ENCODE data around the gene ECHS1.
"Not testable (repeated sequence)": the region's sequence is repeated elsewhere in the genome, so short reads cannot be mapped to it uniquely, and the experiment has no call there.

ECHS1 gene

GRCh38 chr10:133399123-133399601 lies 26.0 kb upstream of the ECHS1 start:
- no peak for DNase-seq (ENCODE audit: low read depth)

GRCh38 chr10:133397938-133398337 lies 24.8 kb upstream of the ECHS1 start:
- no peak for DNase-seq (ENCODE audit: low read depth)

GRCh38 chr10:133396035-133396624 lies 23.0 kb upstream of the ECHS1 start:
- no peak for DNase-seq (ENCODE audit: low read depth)

GRCh38 chr10:133394801-133395221 lies 21.7 kb upstream of the ECHS1 start:
- DNase-seq (ENCODE audit: low read depth), result no peak

GRCh38 chr10:133394064-133394663 lies 21.0 kb upstream of the ECHS1 start, which contains the start of gene MTG1:
TSS of gene MTG1 (plus strand) at chr10:133394157. CDS start at chr10:133394221, 64 bp downstream.
- peak; percentile 90 for DNase-seq (ENCODE audit: low read depth)

- no peak for DNase-seq (ENCODE audit: low read depth)
These were observed 20.4 kb upstream of the ECHS1 start for GRCh38 chr10:133393401-133394063.

GRCh38 chr10:133391761-133392518 lies 18.8 kb upstream of the ECHS1 start:
- DNase-seq (ENCODE audit: low read depth), result no peak

GRCh38 chr10:133391249-133391635 lies 18.1 kb upstream of the ECHS1 start:
- DNase-seq (ENCODE audit: low read depth), result no peak

- no peak for DNase-seq (ENCODE audit: low read depth)
These were observed 17.6 kb upstream of the ECHS1 start for GRCh38 chr10:133390597-133391248.

- no peak for DNase-seq (ENCODE audit: low read depth)
These were observed 16.0 kb upstream of the ECHS1 start for GRCh38 chr10:133388973-133389818.

- no peak for DNase-seq (ENCODE audit: low read depth)
These were observed 15.2 kb upstream of the ECHS1 start for GRCh38 chr10:133388236-133388972.

- DNase-seq (ENCODE audit: low read depth), result not testable (repeated sequence)
These were observed 13.8 kb upstream of the ECHS1 start for GRCh38 chr10:133386951-133387350.

GRCh38 chr10:133385214-133385613 lies 12.1 kb upstream of the ECHS1 start:
- DNase-seq (ENCODE audit: low read depth), result no peak

- no peak for DNase-seq (ENCODE audit: low read depth)
These were observed 10.9 kb upstream of the ECHS1 start for GRCh38 chr10:133384071-133384470.

GRCh38 chr10:133383551-133383950 lies 10.4 kb upstream of the ECHS1 start:
- no peak for DNase-seq (ENCODE audit: low read depth)

- DNase-seq (ENCODE audit: low read depth), result no peak
These were observed 7.9 kb upstream of the ECHS1 start for GRCh38 chr10:133381036-133381435.

- DNase-seq (ENCODE audit: low read depth), result no peak
These were observed 6.9 kb upstream of the ECHS1 start for GRCh38 chr10:133379801-133380666.

GRCh38 chr10:133379152-133379800 lies 6.1 kb upstream of the ECHS1 start, which contains the start of gene PAOX:
TSS of gene PAOX (plus strand) at chr10:133379262. CDS start at chr10:133379317, 55 bp downstream.
- no peak for DNase-seq (ENCODE audit: low read depth)

Data from activated gamma-delta T cell treated with anti-CD3 and anti-CD28 coated beads, Interleukin-2, amount 50 U/mL, for 16 hours (primary cell).